HS-27A (cell line): ENCODE results near the gene ANKRD17.
A peak's percentile ranks its signal among the peaks of the same experiment; 100 is the strongest.
"Not testable (repeated sequence)": the region's sequence is repeated elsewhere in the genome, so short reads cannot be mapped to it uniquely, and the experiment has no call there.

Source experiments
- DNase-seq: peaks from one replicate; pipeline ENCODE4 v3.0.0-alpha.2; 2012; ENCODE audit warnings: low read depth, missing footprints

Gene ANKRD17

DNA sequence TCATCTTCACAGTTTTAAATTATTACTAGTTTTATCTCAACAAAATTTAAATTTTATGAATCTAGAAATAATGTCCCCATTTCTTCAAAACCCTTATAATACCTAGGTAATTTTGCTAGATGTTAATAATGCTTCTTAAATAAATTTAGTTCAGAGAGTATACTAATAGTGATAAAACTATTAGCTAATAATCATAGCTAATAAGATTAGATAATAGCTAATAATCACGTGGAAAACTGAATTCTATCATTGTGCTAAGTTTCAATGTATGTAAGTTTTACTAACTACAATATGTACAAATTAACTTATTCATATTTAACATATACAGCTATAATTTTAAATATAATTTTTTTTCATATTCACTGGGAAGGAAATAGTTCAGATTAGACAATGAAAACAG lies 10.2 kb downstream of the ANKRD17 start:
- no peak for DNase-seq

DNA sequence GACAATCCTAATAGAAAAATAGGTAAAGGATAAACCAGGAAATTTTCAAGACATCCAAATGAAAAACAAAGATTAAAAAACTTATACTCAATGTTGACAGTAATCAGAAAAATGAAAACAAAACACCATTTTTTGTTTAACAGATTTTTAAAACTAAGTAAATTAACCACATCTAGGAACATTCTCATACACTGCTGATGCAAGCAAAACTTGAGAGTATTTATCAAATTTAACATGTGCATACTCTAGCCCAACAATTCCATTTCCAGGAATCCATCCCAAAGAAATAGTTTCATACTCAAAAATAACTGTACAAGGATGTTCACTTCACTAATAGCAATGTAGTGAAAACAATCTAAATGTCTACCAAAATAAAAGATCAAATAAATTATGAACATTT lies 11.5 kb downstream of the ANKRD17 start:
- no peak for DNase-seq

- no peak for DNase-seq
These were observed 12.6 kb downstream of the ANKRD17 start for GRCh38 chr4:73245955-73246354.

DNA sequence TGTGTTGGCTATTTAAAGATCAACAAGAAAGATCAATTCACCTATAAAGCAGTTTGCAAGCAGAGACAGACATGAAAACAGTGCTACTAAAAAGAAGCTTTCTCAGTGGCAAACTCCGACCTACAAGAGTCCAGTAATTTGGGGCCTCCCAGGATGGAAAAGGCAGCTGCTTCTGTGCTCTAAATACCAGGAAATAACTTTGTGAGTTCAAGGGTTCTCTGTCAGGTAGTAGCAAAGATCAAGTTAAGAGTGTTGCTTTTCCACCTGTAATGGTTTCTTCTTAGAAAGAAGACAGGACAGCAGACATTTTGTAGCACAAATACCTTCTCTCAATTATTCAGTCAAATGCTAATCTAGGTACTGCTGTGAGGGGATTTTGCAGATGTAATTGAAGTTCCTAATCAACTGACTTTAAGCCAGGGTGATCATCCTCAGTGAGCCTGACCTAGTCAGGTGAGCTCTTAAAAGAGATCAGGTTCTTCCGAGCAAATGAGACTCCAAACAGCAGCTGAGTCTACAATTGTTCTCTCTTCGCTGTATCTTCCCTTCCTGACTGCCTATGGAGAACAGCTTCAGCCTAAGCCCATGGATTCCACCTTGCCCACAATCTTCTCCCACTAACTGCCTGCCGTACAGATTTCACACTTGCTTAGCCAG lies 13.5 kb downstream of the ANKRD17 start:
- DNase-seq = no peak

DNA sequence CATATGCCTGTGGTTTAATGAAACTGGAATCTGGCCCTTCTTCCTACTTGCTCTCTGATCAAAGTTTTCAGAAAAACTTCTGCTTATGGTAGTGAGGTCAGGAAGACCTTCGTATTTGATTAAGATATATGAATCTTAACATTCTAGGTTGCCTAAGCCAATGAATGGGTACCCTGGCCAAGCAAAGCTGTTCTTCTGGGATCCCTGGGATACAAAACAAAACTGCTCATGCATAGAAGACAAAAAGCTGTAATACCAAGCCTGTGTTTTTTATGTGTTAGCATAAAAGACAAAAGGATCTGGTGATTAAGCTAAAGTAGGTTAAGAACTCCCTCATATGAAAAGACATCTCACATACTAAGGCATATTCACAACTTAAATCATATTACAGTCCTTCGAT lies 21.6 kb downstream of the ANKRD17 start:
- no peak for DNase-seq

GRCh38 chr4:73236151-73236550 lies 22.4 kb downstream of the ANKRD17 start:
- no peak for DNase-seq

- DNase-seq = no peak
These were observed 23.9 kb downstream of the ANKRD17 start for GRCh38 chr4:73234712-73235111.

- DNase-seq = no peak
These were observed 26.8 kb downstream of the ANKRD17 start for GRCh38 chr4:73231518-73232487.

DNA sequence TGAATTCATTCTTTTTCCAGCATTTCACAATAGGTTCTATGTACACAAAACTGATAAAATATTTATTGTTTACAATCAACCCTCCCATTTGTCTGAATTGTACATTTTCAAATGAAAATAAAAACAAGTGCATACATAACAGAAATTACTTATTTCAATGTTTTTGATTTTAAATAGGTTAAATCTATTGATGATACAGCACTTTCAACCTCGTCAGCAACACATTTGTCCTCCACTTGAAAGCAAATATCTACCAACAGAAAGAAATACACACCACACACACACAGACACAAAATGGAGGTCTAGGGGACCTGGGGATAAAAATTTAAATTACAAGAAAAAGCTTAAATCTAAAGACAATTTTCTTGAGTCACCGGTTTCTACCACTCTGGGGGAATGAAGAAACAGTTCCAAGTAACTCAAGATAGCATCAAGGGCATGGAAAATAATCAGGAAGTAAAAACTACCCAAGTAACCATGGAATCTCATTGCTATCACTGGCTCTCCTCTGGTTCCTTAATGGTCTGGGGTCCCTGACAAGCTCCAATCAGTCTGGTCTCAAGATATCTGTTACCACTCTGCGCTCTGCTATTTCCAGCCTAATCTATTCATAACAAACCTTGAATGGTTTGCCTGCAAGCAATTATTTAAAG lies 27.6 kb downstream of the ANKRD17 start:
- DNase-seq = no peak

GRCh38 chr4:73228800-73229199 lies 29.8 kb downstream of the ANKRD17 start:
- not testable (repeated sequence) for DNase-seq

GRCh38 chr4:73224886-73225285 lies 33.7 kb downstream of the ANKRD17 start:
- DNase-seq = no peak

DNA sequence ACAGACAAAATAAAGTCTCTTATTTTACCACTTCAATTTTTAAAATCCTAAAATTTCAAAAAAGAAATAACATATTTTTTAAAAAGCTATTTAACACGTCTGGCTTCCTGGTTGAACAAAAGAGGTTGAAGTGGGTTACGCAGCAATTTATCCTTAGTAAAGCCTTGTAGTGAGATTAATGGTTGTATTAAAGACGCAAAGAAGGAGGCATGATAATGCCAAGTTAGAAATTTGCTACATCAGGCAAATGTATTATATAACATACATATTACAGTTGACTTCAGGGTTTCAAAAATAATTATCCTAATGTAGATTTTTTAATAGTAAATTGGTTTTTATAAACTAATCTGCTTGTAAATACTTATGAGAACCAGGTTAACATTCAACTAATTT lies 35.3 kb downstream of the ANKRD17 start:
- DNase-seq = no peak

GRCh38 chr4:73222466-73223257 lies 35.9 kb downstream of the ANKRD17 start:
- DNase-seq = peak; percentile 59

DNA sequence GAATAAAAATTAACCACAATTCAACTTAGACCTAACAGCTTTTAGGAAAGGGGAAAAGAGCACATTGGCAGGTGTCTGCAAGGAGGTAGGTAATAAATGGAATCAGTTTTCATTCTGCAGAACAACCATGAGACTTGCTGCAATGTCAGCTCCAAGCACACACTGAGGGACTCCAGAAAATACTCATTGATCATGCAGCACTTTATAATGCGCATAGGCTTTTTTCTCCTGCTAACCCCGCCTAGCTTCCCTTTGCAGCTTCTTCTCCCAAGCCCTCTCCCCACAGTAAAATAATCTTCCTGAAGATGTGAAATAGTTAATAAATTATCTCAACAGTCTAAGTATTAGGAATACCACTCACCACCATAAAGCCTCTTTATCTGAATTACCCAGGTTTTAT lies 36.9 kb downstream of the ANKRD17 start:
- no peak for DNase-seq

- no peak for DNase-seq
These were observed 37.8 kb downstream of the ANKRD17 start for GRCh38 chr4:73220815-73221214.

GRCh38 chr4:73213916-73214653 lies 44.5 kb downstream of the ANKRD17 start:
- DNase-seq = no peak

DNA sequence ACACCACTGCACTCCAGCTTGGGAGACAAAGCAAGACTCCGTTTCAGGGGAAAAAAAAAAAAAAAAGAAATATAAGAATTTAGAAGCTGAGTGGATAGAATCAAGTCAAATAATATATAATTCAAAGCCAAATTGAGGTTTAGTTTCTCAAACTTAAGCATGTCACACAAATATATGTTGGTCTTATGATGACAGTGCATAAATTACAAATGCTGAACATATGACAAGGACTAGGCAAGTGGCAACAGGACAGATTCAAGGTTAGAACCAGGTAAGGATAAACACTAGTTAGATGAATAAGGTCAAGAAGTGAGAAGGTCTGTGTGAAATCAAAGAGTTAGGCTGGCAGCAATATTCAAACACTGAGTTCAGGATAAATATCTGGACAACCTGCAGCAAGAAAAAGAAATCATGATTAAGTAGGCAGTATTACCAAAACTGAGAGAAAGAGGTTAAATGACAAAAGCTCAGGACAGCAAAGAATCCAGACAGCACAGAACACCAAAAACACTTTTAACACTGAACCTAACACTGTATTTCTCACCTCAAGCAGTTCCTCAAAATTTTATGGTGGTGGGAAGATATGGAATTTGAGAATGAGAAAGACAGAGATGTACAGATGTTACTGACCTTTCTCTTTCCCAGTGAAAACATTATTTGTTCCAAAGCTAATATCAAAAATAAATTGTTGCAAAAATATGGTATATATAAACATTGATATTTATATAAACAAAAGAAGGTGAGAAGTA lies 45.4 kb downstream of the ANKRD17 start:
- no peak for DNase-seq

- DNase-seq = no peak
These were observed 46.6 kb downstream of the ANKRD17 start for GRCh38 chr4:73211968-73212367.

DNA sequence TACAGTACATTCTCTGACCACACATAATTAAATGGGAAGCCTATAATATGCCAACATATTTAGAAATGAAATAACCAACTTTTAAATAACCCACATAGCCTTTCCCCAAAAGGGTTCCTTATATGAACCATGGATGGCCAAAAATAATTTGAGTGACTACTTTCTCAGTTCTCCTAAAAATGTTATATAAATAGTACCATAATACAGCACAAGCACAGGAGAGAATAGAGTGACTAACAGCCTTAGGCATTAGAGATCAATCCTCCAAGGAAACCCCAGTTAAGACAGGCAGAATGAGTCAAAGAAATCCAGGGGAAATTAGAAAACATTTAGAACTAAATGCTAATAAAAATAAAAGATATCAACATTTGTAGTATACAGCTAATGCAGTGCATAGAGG lies 50.2 kb downstream of the ANKRD17 start:
- DNase-seq = peak; percentile 19

- DNase-seq = no peak
These were observed 52.4 kb downstream of the ANKRD17 start for GRCh38 chr4:73206236-73206635.

DNA sequence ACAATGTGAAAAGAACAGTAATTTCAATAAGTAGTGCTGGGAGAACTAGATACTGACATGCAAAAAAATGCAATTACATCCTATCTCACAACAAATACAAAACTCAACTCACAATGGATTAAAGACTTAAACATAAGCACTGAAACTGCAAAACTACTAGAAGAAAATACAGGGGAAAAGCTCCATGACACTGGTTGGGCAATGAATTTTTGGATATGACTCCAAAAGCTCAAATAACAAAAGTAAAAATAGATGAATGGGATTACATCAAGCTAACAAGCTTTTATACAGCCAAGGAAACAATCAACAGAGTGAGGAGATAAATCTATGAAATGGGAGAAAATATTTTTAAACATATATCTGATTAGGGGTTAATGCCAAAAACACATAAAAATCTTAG lies 53.1 kb downstream of the ANKRD17 start:
- DNase-seq = no peak
